Cardiac fibroblast (primary cell): ENCODE data around the gene ARHGAP19.

Experiments used
- DNase-seq, 2 donors: peaks; one replicate each; pipeline versions ENCODE4 v3.0.0 to v3.0.0-alpha.2; 2010; ENCODE audit warnings: low read depth in 2 of 2
- H3K4me3 ChIP-seq, 2 donors: replicated peaks in 1 of 2; 1 replicate in 1 of 2; 2 replicates in 1 of 2; pipeline ENCODE4 v1.5.1; 2011; ENCODE audit warnings: low read depth in 2 of 2, low read length in 2 of 2, mild to moderate bottlenecking in 2 of 2, moderate library complexity in 1 of 2
- TF ChIP-seq, protein P1 (sequence below): IDR thresholded peaks from one replicate; pipeline ENCODE4 v1.5.1; 2011; ENCODE audit warnings: low read depth, mild to moderate bottlenecking, low read length, inconsistent platforms

Gene ARHGAP19, protein sequence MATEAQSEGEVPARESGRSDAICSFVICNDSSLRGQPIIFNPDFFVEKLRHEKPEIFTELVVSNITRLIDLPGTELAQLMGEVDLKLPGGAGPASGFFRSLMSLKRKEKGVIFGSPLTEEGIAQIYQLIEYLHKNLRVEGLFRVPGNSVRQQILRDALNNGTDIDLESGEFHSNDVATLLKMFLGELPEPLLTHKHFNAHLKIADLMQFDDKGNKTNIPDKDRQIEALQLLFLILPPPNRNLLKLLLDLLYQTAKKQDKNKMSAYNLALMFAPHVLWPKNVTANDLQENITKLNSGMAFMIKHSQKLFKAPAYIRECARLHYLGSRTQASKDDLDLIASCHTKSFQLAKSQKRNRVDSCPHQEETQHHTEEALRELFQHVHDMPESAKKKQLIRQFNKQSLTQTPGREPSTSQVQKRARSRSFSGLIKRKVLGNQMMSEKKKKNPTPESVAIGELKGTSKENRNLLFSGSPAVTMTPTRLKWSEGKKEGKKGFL

DNA sequence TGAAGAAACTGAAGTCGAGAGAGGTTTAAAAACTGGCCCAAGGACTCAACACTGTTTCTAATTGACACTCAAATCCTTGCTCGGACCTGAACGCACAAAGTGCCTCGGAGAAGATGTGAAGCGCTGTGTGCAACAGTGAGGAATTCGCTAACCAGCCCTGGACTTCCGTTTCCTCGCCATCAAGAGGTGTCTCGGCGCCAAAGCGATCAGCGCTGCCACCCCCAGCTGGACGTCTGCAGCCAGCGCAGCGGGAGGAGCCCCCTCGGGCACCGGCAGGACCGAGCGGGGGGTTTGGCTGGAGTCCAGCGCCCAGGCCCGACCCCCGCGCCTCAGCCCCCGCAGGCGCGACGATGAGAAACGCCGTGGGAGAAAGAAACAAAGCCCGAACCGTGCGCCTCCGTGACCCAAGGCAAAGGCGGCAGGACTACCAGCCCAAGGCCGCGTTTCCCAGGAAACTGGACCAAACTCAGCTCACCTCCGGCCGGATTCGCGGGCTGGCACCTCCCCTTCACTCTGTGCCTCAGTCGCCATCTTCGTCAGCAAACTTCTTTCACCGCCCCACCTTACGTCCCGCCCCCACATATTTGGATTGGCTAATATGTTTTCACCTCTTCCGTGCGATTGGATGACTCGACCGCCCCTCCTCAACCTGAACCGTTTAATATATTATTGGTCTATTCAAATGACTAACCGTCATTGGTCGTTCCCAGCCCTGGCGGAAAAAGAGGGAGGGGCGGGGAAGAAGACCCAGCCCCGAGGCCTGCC lies at the start of gene ARHGAP19:
Gene ARHGAP19, minus strand, starts transcription at position 541 of the 765 bp plus-strand sequence. Its CDS starts 10 bp downstream, at position 531.
- peak; percentile 99 for DNase-seq
- TF ChIP-seq, protein P1, sequence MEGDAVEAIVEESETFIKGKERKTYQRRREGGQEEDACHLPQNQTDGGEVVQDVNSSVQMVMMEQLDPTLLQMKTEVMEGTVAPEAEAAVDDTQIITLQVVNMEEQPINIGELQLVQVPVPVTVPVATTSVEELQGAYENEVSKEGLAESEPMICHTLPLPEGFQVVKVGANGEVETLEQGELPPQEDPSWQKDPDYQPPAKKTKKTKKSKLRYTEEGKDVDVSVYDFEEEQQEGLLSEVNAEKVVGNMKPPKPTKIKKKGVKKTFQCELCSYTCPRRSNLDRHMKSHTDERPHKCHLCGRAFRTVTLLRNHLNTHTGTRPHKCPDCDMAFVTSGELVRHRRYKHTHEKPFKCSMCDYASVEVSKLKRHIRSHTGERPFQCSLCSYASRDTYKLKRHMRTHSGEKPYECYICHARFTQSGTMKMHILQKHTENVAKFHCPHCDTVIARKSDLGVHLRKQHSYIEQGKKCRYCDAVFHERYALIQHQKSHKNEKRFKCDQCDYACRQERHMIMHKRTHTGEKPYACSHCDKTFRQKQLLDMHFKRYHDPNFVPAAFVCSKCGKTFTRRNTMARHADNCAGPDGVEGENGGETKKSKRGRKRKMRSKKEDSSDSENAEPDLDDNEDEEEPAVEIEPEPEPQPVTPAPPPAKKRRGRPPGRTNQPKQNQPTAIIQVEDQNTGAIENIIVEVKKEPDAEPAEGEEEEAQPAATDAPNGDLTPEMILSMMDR: no peak
- peak within 1 kb of the TSS; percentile 73 to 88 for H3K4me3 ChIP-seq

DNA sequence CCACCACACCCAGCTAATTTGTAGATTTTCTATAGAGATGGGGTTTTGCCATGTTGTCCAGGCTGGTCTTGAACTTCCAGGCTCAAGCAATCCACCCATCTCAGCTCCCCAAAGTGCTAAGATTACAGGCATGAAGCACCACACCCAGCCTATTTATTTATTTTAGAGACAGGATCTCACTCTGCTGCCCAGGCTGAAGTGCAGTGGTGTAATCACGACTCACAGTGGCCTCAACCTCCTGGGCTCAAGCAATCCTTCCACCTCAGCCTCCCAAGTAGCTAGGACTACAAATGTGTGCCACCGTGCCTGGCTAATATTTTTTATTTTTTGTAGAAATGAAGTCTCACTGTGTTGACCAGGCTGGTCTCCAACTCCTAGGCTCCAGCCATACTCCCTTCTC lies 49.0 kb upstream of the ARHGAP19 start:
- TF ChIP-seq, protein P1: no peak
- no peak for DNase-seq
- no peak overlapping the region for H3K4me3 ChIP-seq

DNA sequence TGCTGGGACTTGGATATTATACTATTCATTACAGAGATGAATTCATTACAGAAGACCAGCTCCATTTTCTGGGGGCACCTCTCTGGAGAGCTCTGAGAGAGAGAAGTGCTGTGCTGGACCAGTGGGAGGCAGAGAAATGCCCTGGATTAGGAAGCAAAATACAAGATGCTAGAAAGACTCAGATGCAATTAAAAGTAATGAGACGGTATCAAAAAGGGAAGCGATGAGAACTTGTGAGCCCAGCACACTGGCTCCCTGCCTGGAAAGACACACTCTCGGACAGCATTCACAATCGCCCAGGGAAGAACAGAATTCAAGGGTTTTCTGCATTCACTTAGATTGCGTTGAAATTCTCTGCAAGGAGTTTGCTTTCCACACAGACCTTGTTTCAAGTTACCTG lies 45.6 kb upstream of the ARHGAP19 start:
- H3K4me3 ChIP-seq: no peak overlapping the region
- DNase-seq: no peak
- TF ChIP-seq, protein P1: no peak

DNA sequence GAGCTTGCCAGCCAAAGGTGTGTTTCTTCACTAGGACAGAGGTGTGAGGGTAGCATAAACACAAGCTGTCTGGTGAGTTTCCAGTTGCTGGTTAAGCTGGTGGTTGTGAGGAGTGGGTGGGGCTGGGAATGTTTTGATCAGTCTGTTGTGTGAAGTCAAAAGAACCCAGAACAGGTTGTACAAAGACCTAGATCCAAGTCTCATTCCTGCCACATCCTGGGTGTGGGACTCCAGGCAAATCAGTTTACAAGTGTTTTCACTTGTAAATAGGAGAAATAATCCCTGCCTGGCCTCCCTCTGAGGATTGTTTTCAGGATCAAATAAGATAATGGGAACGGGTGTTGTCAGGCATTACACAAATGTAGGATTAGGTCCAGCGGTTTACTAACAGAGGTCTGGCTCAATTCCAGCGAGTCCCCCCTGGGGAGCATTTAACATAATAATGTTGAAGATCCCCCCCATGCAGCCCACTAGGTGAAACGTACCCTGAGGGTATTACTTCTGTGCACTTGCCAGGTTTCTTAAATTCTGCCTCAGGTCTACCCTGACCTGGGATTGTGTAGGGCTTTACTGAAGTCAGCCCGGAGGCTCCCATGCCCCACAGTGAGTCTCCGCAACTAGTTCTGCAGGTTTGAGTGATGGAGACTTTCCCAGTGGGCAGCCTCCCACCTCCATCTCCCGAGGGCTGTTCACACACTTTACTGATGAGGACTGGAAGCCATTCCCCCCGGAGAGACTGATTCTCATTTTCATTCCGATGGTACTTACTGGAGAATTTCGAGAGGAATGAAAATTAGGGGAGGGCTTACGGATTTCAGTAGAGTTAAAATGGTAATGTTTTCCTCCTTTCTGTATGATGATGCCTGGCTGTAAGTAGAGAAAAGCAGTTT lies 44.8 kb upstream of the ARHGAP19 start:
- DNase-seq: no peak

DNA sequence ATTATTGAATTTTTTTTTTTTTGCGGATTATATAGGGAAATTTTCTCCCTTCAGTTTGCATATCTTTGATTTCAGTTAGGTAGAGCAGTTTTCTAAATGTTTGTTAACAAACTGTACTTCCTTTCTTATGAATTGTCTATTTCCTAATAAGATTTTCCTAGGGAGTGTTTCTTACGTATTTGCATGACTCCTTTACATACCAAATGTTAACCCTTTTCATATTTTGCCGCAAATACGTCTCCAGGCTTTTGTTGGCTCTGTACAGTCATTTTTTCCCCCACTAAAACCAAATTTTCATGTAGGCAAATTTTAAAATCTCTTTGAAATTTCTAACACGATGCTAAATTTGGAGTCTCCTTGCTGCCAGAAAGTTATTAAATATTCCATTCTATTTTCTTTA lies 44.0 kb upstream of the ARHGAP19 start:
- DNase-seq: peak; percentile 28 to 48
- TF ChIP-seq, protein P1: no peak
- H3K4me3 ChIP-seq: no peak overlapping the region

More for the DNA sequence above, 44.8 kb upstream of the ARHGAP19 start:
- TF ChIP-seq, protein P1: no peak
- H3K4me3 ChIP-seq: no peak overlapping the region

DNA sequence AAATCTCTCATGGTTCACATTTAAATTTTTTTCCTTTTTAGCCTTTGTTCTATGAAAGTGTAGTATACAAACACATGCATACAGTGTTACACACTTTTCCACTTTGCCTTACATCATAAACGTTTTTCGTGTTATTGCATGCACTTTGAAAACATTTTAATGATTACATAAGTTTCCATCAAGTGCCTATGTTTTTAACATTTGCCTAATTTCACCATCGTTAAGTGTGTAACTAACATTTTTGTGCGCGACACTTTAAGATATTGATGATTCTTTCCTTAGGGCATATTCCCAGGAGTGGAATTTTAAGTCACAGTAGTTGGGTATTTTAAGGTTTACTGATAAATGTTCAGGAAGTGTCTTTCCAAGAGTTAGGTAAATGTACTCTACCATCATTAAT lies 43.6 kb upstream of the ARHGAP19 start:
- no peak overlapping the region for H3K4me3 ChIP-seq
- no peak for DNase-seq
- TF ChIP-seq, protein P1: no peak
